Astrocyte (in vitro differentiated cells and primary cell): ENCODE data around the gene ACTN4. TPM values are rescaled to one million over a fixed set of nuclear protein-coding genes. Genes with fewer than 3 reads are reported as not detected.

ENCODE experiments used
- DNase-seq: peaks from one replicate; pipeline ENCODE4 v3.0.0-alpha.2; 2010; ENCODE audit warnings: low read depth
- FAIRE-seq: peaks from 2 replicates; lab custom pipeline; 2011; peaks lifted over from hg19 to GRCh38; lab: Jason Lieb, UNC
- H2AFZ ChIP-seq: 2 replicates; pipeline ENCODE4 v1.6.0; 2012; ENCODE audit warnings: low read depth, low read length, inconsistent platforms
- H3K27ac ChIP-seq: 2 replicates; pipeline ENCODE4 v1.5.1; 2011; ENCODE audit warnings: low read depth, low read length, inconsistent platforms
- H3K27me3 ChIP-seq: 2 replicates; pipeline ENCODE4 v1.6.0; 2011; ENCODE audit warnings: low read length, inconsistent platforms; ENCODE audit not compliant: insufficient read depth
- H3K36me3 ChIP-seq: 2 replicates; pipeline ENCODE4 v1.5.1; 2011; ENCODE audit warnings: low read length, inconsistent platforms; ENCODE audit not compliant: insufficient read depth
- H3K4me1 ChIP-seq: 2 replicates; pipeline ENCODE4 v1.5.1; 2011; ENCODE audit warnings: low read length, inconsistent platforms; ENCODE audit not compliant: insufficient read depth
- H3K4me2 ChIP-seq: 2 replicates; pipeline ENCODE4 v1.6.0; 2012; ENCODE audit warnings: low read length, inconsistent platforms
- H3K4me3 ChIP-seq: 2 replicates; pipeline ENCODE4 v1.5.1; 2011; ENCODE audit warnings: low read depth, mild to moderate bottlenecking, low read length, inconsistent platforms; ENCODE audit not compliant: insufficient read depth
- H3K79me2 ChIP-seq: 2 replicates; pipeline ENCODE4 v1.6.0; 2012; ENCODE audit warnings: mild to moderate bottlenecking, low read length, inconsistent platforms; ENCODE audit not compliant: insufficient read depth
- H3K9ac ChIP-seq: 2 replicates; pipeline ENCODE4 v1.6.0; 2012; ENCODE audit warnings: mild to moderate bottlenecking, low read length, inconsistent platforms
- H3K9me3 ChIP-seq: 2 replicates; pipeline ENCODE4 v1.5.1; 2012; ENCODE audit warnings: low read depth, mild to moderate bottlenecking, low read length, inconsistent platforms; ENCODE audit not compliant: insufficient read depth
- H4K20me1 ChIP-seq: 2 replicates; pipeline ENCODE4 v1.6.0; 2012; ENCODE audit warnings: low read length, inconsistent platforms; ENCODE audit not compliant: insufficient read depth
- H3K27ac Mint-ChIP-seq: one replicate; pipeline ENCODE4 v1.8.0; 2021; ENCODE audit warnings: mild to moderate bottlenecking, mixed read lengths; ENCODE audit not compliant: unreplicated experiment
- H3K27me3 Mint-ChIP-seq: one replicate; pipeline ENCODE4 v1.8.0; 2021; ENCODE audit warnings: low read depth, mixed read lengths; ENCODE audit not compliant: unreplicated experiment
- H3K36me3 Mint-ChIP-seq: one replicate; pipeline ENCODE4 v1.8.0; 2021; ENCODE audit warnings: low read depth, mixed read lengths; ENCODE audit not compliant: unreplicated experiment
- H3K4me1 Mint-ChIP-seq: one replicate; pipeline ENCODE4 v1.8.0; 2021; ENCODE audit warnings: low read depth, mixed read lengths; ENCODE audit not compliant: unreplicated experiment
- H3K4me3 Mint-ChIP-seq: one replicate; pipeline ENCODE4 v1.8.0; 2021; ENCODE audit warnings: mild to moderate bottlenecking, moderate library complexity, mixed read lengths; ENCODE audit not compliant: unreplicated experiment
- H3K9me3 Mint-ChIP-seq: one replicate; pipeline ENCODE4 v1.8.0; 2021; ENCODE audit warnings: mild to moderate bottlenecking, mixed read lengths; ENCODE audit not compliant: unreplicated experiment
- CTCF ChIP-seq: IDR thresholded peaks from 2 replicates; pipeline ENCODE4 v1.5.1; 2011; ENCODE audit warnings: low read depth, mild to moderate bottlenecking, inconsistent platforms, low read length, moderate library complexity; ENCODE audit not compliant: insufficient read depth
- EZH2 ChIP-seq: IDR thresholded peaks from 2 replicates; pipeline ENCODE4 v1.6.1; 2012; ENCODE audit warnings: mild to moderate bottlenecking, low read length, inconsistent platforms; ENCODE audit not compliant: insufficient read depth
- total RNA-seq: library from RNA; stranded (reverse); gene quantifications from 2 replicates; pipeline ENCODE4 v1.2.1, GENCODE V29; 2021

ACTN4 gene
- total RNA-seq, 1 donor from 2014 or later, result 879 TPM

GRCh38 chr19:38692458-38693379 is 45.3 kb downstream of the ACTN4 start:
- Histone ChIP-seq H3K27ac (peak overlapping the region; percentile 98), H3K4me2 (peak overlapping the region; percentile 76), H3K79me2 (peaks cover 92% of the 10 kb centered on the region), H3K36me3 (peaks cover 9% of the 10 kb centered on the region), H2AFZ (no peak overlapping the region), H3K4me1 (peaks cover 48% of the 10 kb centered on the region), H3K9me3 (no peaks in the 10 kb centered on the region), H3K4me3 (peak overlapping the region; percentile 22), H3K9ac (peak overlapping the region; percentile 86), H3K27me3 (no peaks in the 10 kb centered on the region), H4K20me1 (peaks cover 16% of the 10 kb centered on the region)
- Mint-ChIP-seq H3K36me3 (peaks cover 14% of the 10 kb centered on the region), H3K4me3 (peak overlapping the region; percentile 70), H3K27ac (peak overlapping the region; percentile 95), H3K27me3 (no peaks in the 10 kb centered on the region), H3K9me3 (peaks cover 2% of the 10 kb centered on the region), H3K4me1 (peaks cover 59% of the 10 kb centered on the region)
- DNase-seq (no peak), FAIRE-seq (no peak)
- no peak for TF ChIP-seq CTCF

- Histone ChIP-seq H3K9ac (peak overlapping the region; percentile 86), H3K79me2 (peaks cover 92% of the 10 kb centered on the region), H4K20me1 (peaks cover 25% of the 10 kb centered on the region), H3K27me3 (no peaks in the 10 kb centered on the region), H3K4me2 (peak overlapping the region; percentile 76), H3K4me3 (peak overlapping the region; percentile 22), H3K36me3 (peaks cover 9% of the 10 kb centered on the region), H3K9me3 (no peaks in the 10 kb centered on the region), H3K27ac (peak overlapping the region; percentile 98), H3K4me1 (peaks cover 48% of the 10 kb centered on the region), H2AFZ (no peak overlapping the region)
- FAIRE-seq (peak; percentile 5), DNase-seq (peak; percentile 90)
- peaks cover 62% of the 10 kb centered on the region for H3K4me1 Mint-ChIP-seq
- H3K4me3 Mint-ChIP-seq, result peak overlapping the region; percentile 70
- peaks cover 13% of the 10 kb centered on the region for H3K36me3 Mint-ChIP-seq
- H3K9me3 Mint-ChIP-seq, result peaks cover 2% of the 10 kb centered on the region
- H3K27ac Mint-ChIP-seq, result peak overlapping the region; percentile 95
- TF ChIP-seq CTCF, result no peak
- no peak for TF ChIP-seq EZH2
- no peaks in the 10 kb centered on the region for H3K27me3 Mint-ChIP-seq
Observed at GRCh38 chr19:38693380-38694223, 46.2 kb downstream of the ACTN4 start.
